ENCODE results near the gene HOMER2.

Gene HOMER2

DNA sequence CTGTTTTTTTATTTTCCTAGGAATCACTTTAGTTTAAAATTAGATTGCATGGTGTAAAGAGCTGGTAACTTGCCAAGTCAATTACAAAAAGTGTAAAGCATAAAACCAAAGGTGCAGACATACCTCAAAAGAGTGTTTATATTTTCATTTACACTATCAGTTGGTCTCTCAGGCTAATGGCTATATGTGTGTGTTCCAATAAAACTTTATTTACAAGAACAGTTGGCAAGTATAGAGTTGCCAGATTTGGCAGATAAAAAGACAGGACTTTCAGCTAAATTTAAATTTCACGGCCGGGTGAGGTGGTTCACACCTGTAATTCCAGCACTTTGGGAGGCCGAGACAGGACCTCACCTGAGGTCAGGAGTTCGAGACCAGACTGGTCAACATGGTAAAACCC is 41.1 kb downstream of the HOMER2 start:
- DNase-seq (ENCODE audit: insufficient read length, low spot score) (no peak), FAIRE-seq (no peak)
- no peak for TF ChIP-seq CTCF (IDR thresholded peaks at IDR 0.05; ENCODE audit: insufficient read depth, missing control alignments)

GRCh38 chr15:82910721-82911120 is 41.8 kb downstream of the HOMER2 start:
- FAIRE-seq: no peak
- TF ChIP-seq CTCF (IDR thresholded peaks at IDR 0.05; ENCODE audit: insufficient read depth, missing control alignments): no peak
- no peak for DNase-seq (ENCODE audit: insufficient read length, low spot score)

DNA sequence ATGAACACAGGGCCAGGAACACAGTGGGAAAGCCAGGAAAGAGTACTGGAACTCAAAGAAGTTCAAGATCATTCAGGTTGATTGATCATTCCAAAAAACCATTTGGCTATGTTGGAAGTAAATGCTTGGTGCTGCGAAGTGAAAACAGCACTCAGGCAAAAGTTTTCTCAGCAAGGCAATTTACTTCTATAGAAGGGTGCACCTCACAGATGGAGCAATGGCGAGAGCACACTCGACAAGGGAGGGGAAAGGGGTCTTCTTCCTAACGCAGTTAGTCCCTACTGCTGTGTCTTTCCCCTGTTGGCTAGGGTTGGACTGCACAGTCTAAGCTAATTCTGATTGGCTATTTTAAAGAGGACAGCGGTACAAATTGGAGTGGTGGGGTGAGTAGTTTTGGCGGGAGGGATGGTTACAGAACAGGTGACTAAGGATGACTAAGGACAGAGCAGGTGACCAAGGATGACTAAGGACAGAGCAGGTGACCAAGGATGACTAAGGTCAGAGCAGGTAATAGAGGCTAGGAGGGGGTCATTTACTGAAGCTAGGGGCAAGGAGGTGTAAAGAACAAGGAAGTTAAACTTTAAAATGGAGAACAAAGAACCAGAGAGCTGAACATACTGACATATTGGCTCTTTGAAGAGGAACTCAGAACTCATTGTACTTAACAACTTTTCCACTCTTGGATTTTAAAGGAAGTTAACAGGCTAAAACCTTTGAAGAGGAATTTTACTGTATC is 43.3 kb downstream of the HOMER2 start:
- DNase-seq (ENCODE audit: insufficient read length, low spot score): no peak
- no peak for FAIRE-seq
- no peak for TF ChIP-seq CTCF (IDR thresholded peaks at IDR 0.05; ENCODE audit: insufficient read depth, missing control alignments)

DNA sequence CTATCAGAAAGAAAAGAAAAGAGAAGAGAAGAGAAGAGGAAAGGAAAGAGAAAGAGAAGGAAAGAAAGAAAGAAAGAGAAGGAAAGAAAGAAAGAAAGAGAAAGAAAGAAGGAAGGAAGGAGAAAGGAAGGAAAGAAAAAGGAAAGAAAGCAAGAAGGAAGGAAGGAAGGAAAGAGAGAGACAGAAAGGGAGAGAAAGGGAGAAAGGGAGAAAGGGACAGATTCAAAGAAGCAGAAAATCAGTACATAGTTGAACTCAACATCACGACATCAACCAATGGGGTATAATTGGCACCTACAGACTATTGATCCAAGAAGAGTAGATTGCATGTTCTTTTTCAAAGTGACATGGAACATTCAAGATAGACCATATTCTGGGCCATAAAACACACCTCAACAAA is 45.2 kb downstream of the HOMER2 start:
- TF ChIP-seq CTCF (IDR thresholded peaks at IDR 0.05; ENCODE audit: insufficient read depth, missing control alignments): no peak
- no peak for FAIRE-seq
- DNase-seq (ENCODE audit: insufficient read length, low spot score): no peak

- TF ChIP-seq CTCF (IDR thresholded peaks at IDR 0.05; ENCODE audit: insufficient read depth, missing control alignments): no peak
- no peak for DNase-seq (ENCODE audit: insufficient read length, low spot score)
- FAIRE-seq: no peak
Measured at GRCh38 chr15:82904574-82904973, 47.9 kb downstream of the HOMER2 start.

DNA sequence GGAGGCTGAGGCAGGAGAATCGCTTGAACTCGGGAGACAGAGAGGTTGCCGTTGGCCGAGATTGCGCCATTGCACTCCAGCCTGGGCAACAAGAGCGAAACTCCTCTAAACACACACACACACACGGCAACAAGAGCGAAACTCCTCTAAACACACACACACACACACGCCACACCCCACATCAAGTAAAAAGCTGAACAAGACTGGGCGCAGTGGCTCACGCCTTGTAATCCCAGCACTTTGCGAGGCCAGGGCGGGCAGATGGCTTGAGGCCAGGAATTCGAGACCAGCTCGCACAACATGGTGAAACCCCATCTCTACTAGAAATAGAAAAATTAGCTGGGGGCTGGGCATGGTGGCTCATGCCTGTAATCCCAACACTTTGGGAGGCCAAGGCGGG is 49.0 kb downstream of the HOMER2 start:
- no peak for TF ChIP-seq CTCF (IDR thresholded peaks at IDR 0.05; ENCODE audit: insufficient read depth, missing control alignments)
- DNase-seq (ENCODE audit: insufficient read length, low spot score) (no peak), FAIRE-seq (no peak)

DNA sequence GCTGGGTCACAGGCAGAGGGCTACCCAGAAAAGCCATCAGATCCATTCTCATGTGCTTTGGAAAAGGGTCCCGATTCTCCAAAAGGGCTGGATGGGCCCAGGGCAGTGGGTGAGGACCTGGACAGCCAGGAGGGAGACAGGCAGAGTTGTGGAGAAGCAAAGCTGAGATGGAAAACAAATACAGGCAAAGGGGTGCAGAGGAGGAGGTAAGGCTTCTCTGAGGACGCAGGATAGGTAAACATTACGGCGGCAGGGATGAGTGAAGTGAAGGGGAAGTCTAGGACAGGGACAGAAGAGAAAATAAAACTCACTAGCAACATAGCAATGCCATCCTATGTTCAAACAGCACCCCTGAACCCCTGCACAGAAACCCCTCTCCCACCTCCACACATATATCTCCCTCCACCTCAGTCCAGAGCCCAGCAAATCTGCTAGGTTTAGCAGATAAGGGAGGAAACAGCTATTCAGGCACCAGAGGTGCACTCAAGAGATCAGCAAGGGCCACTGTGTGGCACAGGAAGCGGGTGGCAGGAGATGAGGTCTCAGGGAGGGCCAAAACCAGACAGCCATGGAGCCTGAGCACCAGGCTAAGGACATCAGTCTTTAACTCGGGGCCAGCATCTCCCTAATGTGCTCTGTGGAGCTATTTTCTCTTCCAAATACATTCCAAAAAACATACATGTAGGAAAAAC is 51.3 kb downstream of the HOMER2 start:
- no peak for TF ChIP-seq CTCF (IDR thresholded peaks at IDR 0.05; ENCODE audit: insufficient read depth, missing control alignments)
- DNase-seq (ENCODE audit: insufficient read length, low spot score) (no peak), FAIRE-seq (no peak)

All from D721Med (cell line).